Hepatocyte (in vitro differentiated cells): ENCODE data around the gene LEKR1. TPM values are rescaled to one million over a fixed set of nuclear protein-coding genes. Genes with fewer than 3 reads are reported as not detected.

ENCODE experiments used
- DNase-seq: peaks from one replicate; pipeline ENCODE4 v3.0.0-alpha.2; 2016; ENCODE audit warnings: low spot score
- H2AFZ ChIP-seq: fragments of 200-600 bp; sonication (generic); 2 replicates; pipeline ENCODE4 v1.6.0; 2016; ENCODE audit warnings: antibody characterized with exemption, mild to moderate bottlenecking
- H3K27ac ChIP-seq: fragments of 200-600 bp; sonication (generic); 2 replicates; pipeline ENCODE4 v1.5.1; 2016; ENCODE audit warnings: mild to moderate bottlenecking
- H3K27me3 ChIP-seq: fragments of 200-600 bp; sonication (generic); 2 replicates; pipeline ENCODE4 v1.6.1; 2016
- H3K36me3 ChIP-seq: fragments of 200-600 bp; sonication (generic); replicated peaks from 2 replicates; pipeline ENCODE4 v1.5.1; 2016; ENCODE audit warnings: low read depth; ENCODE audit not compliant: insufficient read depth
- H3K4me1 ChIP-seq: fragments of 200-600 bp; sonication (generic); 2 replicates; pipeline ENCODE4 v1.5.1; 2016; ENCODE audit warnings: mild to moderate bottlenecking, moderate library complexity; ENCODE audit not compliant: insufficient read depth
- H3K4me2 ChIP-seq: fragments of 200-600 bp; sonication (generic); 2 replicates; pipeline ENCODE4 v1.6.0; 2016
- H3K4me3 ChIP-seq: fragments of 200-600 bp; sonication (generic); 2 replicates; pipeline ENCODE4 v1.5.1; 2016; ENCODE audit warnings: mild to moderate bottlenecking
- H3K79me2 ChIP-seq: fragments of 200-600 bp; sonication (generic); 2 replicates; pipeline ENCODE4 v1.6.0; 2017; ENCODE audit warnings: mild to moderate bottlenecking
- H3K9me2 ChIP-seq: fragments of 200-600 bp; sonication (generic); replicated peaks from 2 replicates; pipeline ENCODE4 v1.6.0; 2017; ENCODE audit warnings: mild to moderate bottlenecking; ENCODE audit not compliant: insufficient read depth
- H3K9me3 ChIP-seq: fragments of 200-600 bp; sonication (generic); 2 replicates; pipeline ENCODE4 v1.5.1; 2016; ENCODE audit warnings: low read depth, mild to moderate bottlenecking
- H4K20me1 ChIP-seq: fragments of 200-600 bp; sonication (generic); 2 replicates; pipeline ENCODE4 v1.6.0; 2016; ENCODE audit warnings: mild to moderate bottlenecking; ENCODE audit not compliant: insufficient read depth, poor library complexity, severe bottlenecking
- CTCF ChIP-seq: fragments of 200-600 bp; sonication (generic); IDR thresholded peaks from 2 replicates; pipeline ENCODE4 v1.5.1; 2016; ENCODE audit warnings: antibody characterized with exemption, mild to moderate bottlenecking; ENCODE audit not compliant: poor library complexity
- EZH2 ChIP-seq: fragments of 200-600 bp; sonication (generic); IDR thresholded peaks from 2 replicates; pipeline ENCODE4 v1.6.1; 2016; ENCODE audit warnings: antibody characterized with exemption, mild to moderate bottlenecking, borderline replicate concordance
- EZH2phosphoT487 ChIP-seq: fragments of 200-600 bp; sonication (generic); IDR thresholded peaks from one replicate; pipeline ENCODE4 v1.6.1; 2018; ENCODE audit warnings: antibody characterized with exemption, mild to moderate bottlenecking, low read depth, moderate library complexity; ENCODE audit not compliant: unreplicated experiment, severe bottlenecking
- WGBS: methylation state at CpG from one replicate; pipeline ENCODE4 v1.1.6; 2016; ENCODE audit warnings: low lambda C conversion rate; ENCODE audit errors: missing lambda C conversion rate; 5-methylcytosine and 5-hydroxymethylcytosine counted together
- polyA plus RNA-seq: library from polyadenylated mRNA; unstranded; fragments of >200 nt; fragmentation: Nextera tagmentation; extraction: Ambion mirVana; gene quantifications from 2 replicates; pipeline ENCODE4 v1.2.1, GENCODE V29; 2016
- total RNA-seq: library from RNA; depleted of rRNA; stranded (reverse); fragments of >200 nt; gene quantifications from 2 replicates; pipeline ENCODE4 v1.2.3, GENCODE V29; 2014

Gene LEKR1
- total and polyA plus RNA-seq, 2 experiments from 2014 or later: 1.1 to 2.1 TPM

GRCh38 chr3:157069406-157069805 lies 243.3 kb downstream of the LEKR1 start:
- H3K4me3 ChIP-seq: no peak overlapping the region
- 95% methylated on average over 4 of the region's 4 CpGs for WGBS
- DNase-seq: no peak

DNA sequence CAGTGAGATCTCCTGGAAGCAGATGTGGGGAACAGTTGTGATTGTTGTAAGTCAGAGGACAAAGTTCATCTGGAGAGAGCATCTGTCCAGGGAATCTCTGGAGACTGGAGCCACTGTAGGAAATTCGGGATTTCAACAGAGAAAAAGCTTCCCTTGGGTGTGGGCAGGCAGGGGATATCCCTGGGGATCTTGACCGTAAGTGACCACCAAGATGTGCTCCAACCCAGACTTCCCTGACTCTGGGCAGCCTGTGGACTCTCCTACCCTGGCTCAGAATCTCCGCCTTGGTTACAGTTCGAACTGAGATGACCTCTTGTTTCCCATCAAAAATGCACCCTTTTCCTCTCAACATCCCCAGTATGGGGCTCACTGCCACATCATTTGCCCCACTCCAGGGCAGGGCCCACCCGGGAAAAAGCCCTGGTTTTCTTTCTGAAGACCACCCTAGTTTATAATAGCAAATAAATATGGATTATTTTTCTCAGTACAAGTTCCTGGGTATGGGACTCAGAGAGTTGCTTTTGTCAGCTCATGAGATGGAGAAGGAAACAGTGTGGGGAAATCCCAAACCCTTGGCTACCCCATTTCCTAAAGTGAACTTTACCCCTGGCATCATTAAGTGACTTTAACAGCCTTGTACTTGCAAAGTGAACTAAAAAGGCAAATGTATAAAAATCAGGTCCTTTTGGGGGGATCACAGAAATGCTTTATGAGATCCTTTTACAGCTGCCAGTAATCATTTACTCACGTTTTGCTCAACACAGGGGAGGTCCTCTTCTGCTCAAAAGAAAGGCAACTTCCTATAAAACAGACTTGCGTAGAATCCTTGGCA lies 243.9 kb downstream of the LEKR1 start:
- no peaks in the 10 kb centered on the region for H3K36me3 ChIP-seq
- no peak overlapping the region for H3K4me2 ChIP-seq
- H3K9me3 ChIP-seq: no peaks in the 10 kb centered on the region
- no peak overlapping the region for H2AFZ ChIP-seq
- peak overlapping the region; percentile 66 for H3K27ac ChIP-seq
- TF ChIP-seq CTCF (no peak), EZH2phosphoT487 (no peak), EZH2 (no peak)
- no peak overlapping the region for H3K4me3 ChIP-seq
- no peaks in the 10 kb centered on the region for H3K9me2 ChIP-seq
- peaks cover 8% of the 10 kb centered on the region for H3K4me1 ChIP-seq
- H4K20me1 ChIP-seq: no peaks in the 10 kb centered on the region
- H3K27me3 ChIP-seq: no peaks in the 10 kb centered on the region
- 70% methylated on average over 7 of the region's 7 CpGs for WGBS
- no peaks in the 10 kb centered on the region for H3K79me2 ChIP-seq
- no peak for DNase-seq

More at GRCh38 chr3:157069406-157069805, 243.3 kb downstream of the LEKR1 start:
- TF ChIP-seq EZH2phosphoT487: no peak
- no peak for TF ChIP-seq EZH2
- TF ChIP-seq CTCF: no peak
- Histone ChIP-seq H3K4me1 (peaks cover 8% of the 10 kb centered on the region), H3K79me2 (no peaks in the 10 kb centered on the region), H2AFZ (no peak overlapping the region), H3K4me2 (no peak overlapping the region), H3K9me2 (no peaks in the 10 kb centered on the region), H4K20me1 (no peaks in the 10 kb centered on the region), H3K27ac (no peak overlapping the region), H3K9me3 (no peaks in the 10 kb centered on the region), H3K36me3 (no peaks in the 10 kb centered on the region), H3K27me3 (no peaks in the 10 kb centered on the region)

- 68% methylated on average over 2 of the region's 2 CpGs for WGBS
- H3K4me1 ChIP-seq: peaks cover 8% of the 10 kb centered on the region
- H4K20me1 ChIP-seq: no peaks in the 10 kb centered on the region
- H3K9me3 ChIP-seq: no peaks in the 10 kb centered on the region
- H3K9me2 ChIP-seq: no peaks in the 10 kb centered on the region
- no peak overlapping the region for H2AFZ ChIP-seq
- no peaks in the 10 kb centered on the region for H3K36me3 ChIP-seq
- H3K4me3 ChIP-seq: no peak overlapping the region
- DNase-seq: no peak
- H3K27me3 ChIP-seq: no peaks in the 10 kb centered on the region
- TF ChIP-seq CTCF (no peak), EZH2 (no peak), EZH2phosphoT487 (no peak)
- no peak overlapping the region for H3K4me2 ChIP-seq
- no peaks in the 10 kb centered on the region for H3K79me2 ChIP-seq
- H3K27ac ChIP-seq: peak overlapping the region; percentile 66
These were observed 244.5 kb downstream of the LEKR1 start for GRCh38 chr3:157070678-157070999.
